GM19438 (cell line): ENCODE results near the gene RITA1.

Experiments
- ATAC-seq: cut with Tn5 transposase; IDR thresholded peaks from one replicate; pipeline ENCODE4 v1.9.1; 2021; ENCODE audit warnings: low read depth; ENCODE audit not compliant: unreplicated experiment

Gene RITA1

DNA sequence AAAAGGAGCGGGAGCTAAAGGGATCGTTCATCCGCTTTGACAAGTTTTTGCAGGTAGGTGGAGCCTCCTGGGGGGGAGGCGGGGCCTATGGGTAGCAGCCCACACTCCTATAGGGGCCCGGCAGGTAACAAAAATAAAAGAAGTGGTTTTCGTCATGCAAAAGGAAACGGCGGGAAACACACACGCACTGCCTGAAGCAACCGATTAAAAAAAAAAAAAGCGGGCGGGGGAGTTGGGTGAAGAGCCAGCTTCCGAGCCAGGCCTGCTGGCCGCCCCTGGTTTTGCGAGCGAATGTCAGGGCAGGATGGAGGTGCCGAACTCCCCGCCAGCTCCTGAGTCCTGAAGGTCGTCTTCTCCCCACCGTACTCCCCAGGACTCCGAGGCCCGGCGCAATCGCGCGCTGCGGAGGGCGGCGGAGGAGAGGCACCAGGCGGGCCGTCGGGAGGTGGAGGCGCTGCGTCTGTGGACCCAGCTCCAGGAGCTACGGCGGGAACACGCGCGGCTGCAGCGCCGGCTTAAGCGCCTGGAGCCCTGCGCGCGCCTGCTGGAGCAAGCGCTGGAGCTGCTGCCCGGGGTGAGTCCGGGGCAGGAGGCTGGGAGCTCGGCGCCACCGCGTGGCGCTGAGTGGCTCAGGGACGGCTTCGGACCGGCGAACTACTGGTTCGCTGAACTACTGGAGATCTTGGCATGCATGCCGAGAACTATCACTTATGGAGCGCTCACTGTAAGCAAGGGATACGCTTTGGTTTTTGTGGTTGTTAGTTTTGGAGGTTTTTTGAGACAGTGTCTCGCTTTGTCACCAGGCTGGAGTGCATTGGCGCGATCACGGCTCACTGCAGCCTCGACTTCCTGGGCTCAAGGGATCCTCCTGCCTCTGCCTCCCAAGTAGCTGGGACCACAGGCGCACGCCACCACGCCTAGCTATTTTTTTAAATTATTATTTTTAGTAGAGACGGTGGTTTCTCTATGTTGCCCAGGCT, 32.4 kb upstream of the RITA1 start:
- ATAC-seq: no peak

- no peak for ATAC-seq
These were observed 31.1 kb upstream of the RITA1 start for GRCh38 chr12:113154351-113154973.

DNA sequence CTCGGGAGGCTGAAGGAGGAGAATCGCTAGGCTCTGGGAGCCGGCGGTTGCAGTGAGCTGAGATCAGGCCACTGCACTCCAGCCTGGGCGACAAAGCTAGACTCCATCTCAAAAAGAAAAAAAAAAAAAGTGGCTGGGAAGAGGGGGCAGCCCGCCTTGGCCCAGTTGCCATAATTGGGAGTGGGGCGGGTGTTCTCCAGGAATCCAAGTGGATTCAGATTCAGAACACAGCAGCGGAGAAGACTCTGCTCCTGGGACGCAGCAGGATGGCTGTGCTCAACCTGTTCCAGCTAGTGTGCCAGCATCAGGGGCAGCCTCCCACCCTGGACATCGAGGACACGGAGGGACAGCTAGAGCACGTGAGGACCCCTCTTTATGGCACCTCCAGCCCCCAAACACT, 30.5 kb upstream of the RITA1 start:
- ATAC-seq: no peak

- no peak for ATAC-seq
These were observed 29.9 kb upstream of the RITA1 start for GRCh38 chr12:113155646-113156045.

GRCh38 chr12:113157218-113157859, 28.2 kb upstream of the RITA1 start:
- no peak for ATAC-seq

DNA sequence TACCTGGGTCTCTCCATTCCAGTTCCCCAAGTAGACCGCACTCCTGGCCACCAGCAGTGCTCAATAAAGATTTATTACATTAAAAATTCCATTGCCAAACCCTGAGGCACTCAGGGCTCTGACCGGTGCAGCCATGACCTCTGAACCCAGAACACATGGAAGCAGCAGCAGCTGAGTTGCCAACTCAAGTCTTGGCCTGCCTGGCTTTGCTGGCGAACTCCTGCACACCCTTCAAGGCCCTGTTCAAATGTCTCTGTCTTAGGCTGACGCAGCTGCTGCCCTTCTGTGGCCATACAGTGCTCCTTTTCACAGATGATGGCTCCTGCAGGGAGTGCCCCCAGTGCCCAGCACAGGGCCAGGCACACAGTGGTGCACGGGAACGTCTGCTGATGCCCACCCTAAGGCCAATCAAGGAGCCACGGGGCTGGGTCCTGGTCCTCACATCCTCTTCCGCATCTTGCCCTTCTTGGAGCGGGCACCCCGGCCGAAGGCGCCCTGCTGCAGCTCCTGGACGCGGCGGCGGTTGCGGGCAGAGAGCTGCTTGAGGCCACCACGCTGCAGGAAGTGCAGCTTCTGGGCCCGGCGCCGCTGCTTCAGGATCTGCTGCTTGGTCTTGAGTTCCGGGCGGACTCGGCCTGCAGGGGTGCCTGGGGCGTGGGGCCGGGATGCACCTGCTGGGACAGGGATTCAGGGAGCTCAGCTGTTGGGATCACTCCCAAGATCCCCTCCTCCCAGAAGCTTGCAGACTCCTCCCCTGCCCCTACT, 26.9 kb upstream of the RITA1 start:
- ATAC-seq: no peak

GRCh38 chr12:113159937-113160336, 25.6 kb upstream of the RITA1 start:
- no peak for ATAC-seq

DNA sequence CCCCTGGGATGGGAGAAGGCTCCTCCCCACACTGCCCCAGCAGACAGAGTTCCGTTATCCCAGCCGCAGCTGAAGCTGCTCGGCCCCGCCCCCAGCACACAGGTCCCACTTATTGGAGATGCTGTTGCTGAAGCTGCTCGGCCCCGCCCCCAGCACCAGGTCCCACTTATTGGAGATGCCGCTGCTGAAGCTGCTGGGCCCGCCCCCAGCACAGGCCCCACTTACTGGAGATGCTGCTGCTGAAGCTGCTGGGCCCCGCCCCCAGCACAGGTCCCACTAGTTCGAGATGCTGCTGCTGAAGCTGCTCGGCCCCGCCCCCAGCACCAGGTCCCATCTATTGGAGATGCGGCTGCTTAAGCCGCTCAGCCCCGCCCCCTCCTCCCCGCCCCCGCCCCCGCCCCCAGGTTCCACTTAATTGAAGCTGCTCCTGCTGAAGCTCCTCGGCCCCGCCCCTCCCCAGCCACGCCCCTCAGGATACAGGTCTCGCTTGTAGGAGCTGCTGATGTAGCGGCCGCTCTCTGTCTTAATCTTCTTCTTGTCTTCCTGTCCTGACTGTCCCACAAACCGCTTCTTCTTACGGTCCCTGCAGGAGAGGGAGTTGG, 24.0 kb upstream of the RITA1 start:
- no peak for ATAC-seq

- no peak for ATAC-seq
These were observed 23.2 kb upstream of the RITA1 start for GRCh38 chr12:113162102-113163029.

- no peak for ATAC-seq
These were observed 22.5 kb upstream of the RITA1 start for GRCh38 chr12:113163030-113163360.

GRCh38 chr12:113164014-113164413, 21.5 kb upstream of the RITA1 start:
- ATAC-seq: no peak

DNA sequence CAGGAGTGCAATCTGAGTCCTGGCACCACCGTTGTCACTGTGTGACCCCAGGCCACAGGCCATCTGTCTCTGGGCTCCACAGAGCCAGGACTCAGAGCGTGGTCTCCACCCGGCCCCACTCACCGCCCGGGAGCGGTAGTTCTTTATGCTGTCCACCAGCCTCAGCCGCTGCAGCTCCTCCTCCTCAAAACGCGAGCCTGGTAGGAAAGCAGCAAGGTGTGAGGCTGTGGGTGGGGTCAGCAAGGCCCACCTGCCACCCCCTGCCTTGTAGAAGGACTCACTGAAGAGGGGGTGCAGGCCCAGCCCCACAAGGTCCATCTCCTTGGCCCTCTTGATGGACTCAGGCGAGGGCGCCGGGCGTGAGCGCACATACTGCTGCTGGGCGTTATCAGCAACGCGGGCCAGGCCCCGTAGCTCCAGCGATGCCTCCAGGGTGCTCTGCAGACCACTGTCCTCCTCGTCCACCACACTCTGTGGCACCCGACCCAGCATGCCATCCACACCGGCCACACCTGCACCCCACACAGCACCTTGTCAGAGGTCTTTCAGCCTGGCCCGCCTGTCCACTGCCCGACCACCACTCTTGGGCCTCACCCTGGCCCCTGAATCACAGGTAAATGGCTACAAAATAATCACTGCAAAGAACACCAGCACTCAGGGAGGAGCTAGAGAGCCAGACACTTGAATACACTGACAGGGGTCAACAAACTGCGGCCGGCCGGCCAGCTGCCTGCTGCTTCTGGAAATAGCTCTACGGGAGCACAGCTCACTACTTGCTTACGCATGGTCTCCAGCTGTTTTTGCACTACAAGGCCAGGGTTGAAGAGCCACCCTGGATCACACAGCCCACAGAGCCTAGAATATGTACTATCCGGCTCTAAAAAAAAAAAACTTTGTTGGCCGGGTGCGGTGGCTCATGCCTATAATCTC, 19.7 kb upstream of the RITA1 start:
- ATAC-seq: no peak

DNA sequence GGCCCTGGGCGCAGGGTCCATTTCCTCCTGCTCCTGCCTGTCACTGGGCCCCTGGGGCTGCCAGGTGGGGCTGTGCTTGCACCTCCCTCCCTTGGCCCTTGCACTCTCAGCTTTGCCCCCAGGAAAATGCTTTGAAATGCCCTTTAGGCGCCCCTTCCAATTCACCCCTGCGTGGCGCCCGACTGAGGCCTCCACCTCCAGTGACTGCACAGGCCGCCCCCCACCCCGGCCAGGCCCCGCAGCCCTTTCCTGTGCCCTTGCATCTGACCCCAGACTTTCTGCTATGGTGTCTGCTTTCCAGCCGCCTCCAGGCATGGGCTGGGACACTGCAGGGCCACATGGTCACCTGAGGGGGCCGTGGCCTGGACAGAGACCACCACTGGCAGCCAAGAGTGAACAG, 17.7 kb upstream of the RITA1 start:
- ATAC-seq: no peak

GRCh38 chr12:113169697-113170096, 15.8 kb upstream of the RITA1 start:
- no peak for ATAC-seq

DNA sequence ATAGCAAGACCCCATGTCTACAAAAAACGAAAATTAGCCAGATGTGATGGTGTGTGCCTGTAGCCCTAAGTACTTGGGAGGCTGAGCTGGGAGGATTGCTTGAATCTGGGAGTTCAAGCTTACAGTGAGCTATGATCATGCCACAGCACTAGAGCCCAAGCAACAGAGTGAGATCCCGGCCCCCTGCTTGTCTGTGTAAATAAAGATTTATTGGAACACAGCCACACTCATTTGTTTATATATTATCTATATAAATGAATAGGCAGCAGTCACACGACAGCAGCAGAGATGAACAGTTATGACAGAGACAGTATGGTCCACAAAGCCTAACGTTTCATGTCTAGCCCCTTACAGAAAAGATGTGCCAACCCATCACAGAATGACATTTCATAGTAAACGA, 15.1 kb upstream of the RITA1 start:
- no peak for ATAC-seq

DNA sequence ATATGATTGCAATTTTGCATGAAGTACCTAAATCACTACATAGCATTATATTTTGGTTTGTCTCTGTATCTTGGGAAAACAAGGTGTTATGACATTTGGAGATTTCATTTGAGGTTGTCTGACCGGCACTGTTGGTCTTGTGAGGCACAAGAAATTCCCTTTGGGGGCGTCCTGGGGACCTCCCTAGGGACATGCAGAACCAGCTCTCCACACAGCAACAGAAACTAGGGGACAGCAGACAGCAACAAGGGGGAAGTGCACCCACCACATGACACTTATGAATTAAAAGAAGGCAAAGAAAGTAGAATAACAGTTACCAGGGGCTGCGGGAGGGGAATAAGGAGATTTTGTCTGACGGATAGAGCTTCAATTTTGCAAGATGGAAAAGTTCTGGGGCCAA, 14.6 kb upstream of the RITA1 start:
- no peak for ATAC-seq

DNA sequence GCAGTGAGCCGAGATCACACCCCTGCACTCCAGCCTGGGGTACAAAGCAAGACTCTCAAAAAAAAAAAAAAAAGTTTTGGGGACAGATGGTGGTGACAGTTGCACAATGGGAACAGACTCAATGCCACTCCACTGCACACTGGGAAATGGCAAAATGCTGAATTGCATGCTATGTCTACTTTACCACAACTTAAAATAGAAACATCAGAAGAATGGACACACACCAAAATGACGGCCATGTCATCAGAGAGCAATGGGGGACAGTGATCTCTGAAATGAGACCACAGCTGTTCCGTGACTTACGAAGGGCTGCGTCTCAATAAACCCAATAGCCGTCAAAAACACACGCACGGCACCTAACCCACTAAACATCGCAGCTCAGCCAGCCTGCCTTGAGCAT, 14.0 kb upstream of the RITA1 start:
- no peak for ATAC-seq

DNA sequence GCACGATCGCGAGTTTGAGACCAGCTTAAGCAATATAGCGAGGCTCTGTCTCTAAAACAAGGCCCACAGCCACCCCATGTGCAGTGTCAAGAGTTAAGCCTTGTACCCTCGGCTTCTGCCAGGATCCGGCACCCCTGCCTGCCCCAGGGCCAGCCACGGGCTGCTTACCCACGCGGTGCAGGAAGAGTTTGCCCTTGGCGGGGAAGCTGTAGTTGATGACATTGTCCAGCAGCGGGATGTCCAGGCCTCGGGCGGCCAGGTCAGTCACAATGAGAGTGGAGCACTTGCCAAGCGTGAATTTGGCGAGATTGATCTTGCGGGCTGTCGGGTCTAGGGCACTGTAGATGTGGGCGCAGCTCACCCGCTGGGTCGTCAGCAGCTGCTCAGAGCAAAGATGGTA, 13.3 kb upstream of the RITA1 start:
- no peak for ATAC-seq
